Testis (tissue), 2 donors: ENCODE measurements around the gene DNAH5.

ENCODE experiments used
- CTCF ChIP-seq, 3 experiments: fragments of 450-650 bp in 2 of 3; fragments of 200-600 bp in 1 of 3; sonication (generic) in 1 of 3; IDR thresholded peaks; one replicate each; pipeline ENCODE4 v1.5.1; 2016 to 2019; ENCODE audit warnings: antibody characterized with exemption in 3 of 3, mild to moderate bottlenecking in 2 of 3, moderate library complexity in 1 of 3
- POLR2A ChIP-seq: fragments of 450-650 bp; IDR thresholded peaks from one replicate; pipeline ENCODE4 v1.6.1; 2017; ENCODE audit warnings: antibody characterized with exemption, mild to moderate bottlenecking, moderate library complexity

- TF ChIP-seq CTCF (IDR thresholded peaks at IDR 0.05) (no peak), POLR2A (no peak)
These were observed 295.7 kb downstream of the DNAH5 start for GRCh38 chr5:13648822-13649221.
